Measurements from ENCODE around the gene ACYP2. TPM values are rescaled to one million over a fixed set of nuclear protein-coding genes. Genes with fewer than 3 reads are reported as not detected.
A peak's percentile ranks its signal among the peaks of the same experiment; 100 is the strongest.

ACYP2 gene
- total and polyA plus RNA-seq, 2 donors (not counting 1 experiment from before 2014, with no cell fraction given): 14.0 to 17.2 TPM

DNA sequence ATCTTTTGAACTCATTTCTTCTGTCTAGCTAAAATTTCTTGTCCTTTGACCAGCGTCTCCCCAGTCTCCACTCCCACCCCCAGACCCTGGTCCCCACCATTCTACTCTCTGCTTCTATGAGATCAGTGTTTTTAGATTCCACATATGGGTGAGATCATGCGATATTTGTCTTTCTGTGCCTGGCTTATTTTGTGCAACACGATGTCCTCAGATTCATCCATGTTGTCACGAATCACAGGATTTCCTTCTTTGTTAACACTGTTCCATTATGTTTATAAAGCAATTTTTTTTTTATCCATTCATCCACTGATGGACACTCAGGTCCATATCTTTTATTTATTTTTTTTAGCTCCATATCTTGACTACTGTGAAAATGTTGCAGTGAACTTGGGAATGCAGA is 16.0 kb upstream of the ACYP2 start:
- Histone ChIP-seq H3K4me2 (replicated peaks; ENCODE audit: low read depth, low read length, poor library complexity, severe bottlenecking) (peak overlapping the region; percentile 77), H3K9ac (ENCODE audit: low read length) (peak overlapping the region; percentile 27), H4K20me1 (ENCODE audit: control insufficient read depth, insufficient read depth, low read length, poor library complexity, severe bottlenecking) (no peaks in the 10 kb centered on the region), H3K36me3 (replicated peaks in 1 of 2; ENCODE audit: control extremely low read depth in 1 of 2, control insufficient read depth in 1 of 2, extremely low read depth in 1 of 2, insufficient read depth in 2 of 2, low read length in 1 of 2) (no peaks in the 10 kb centered on the region), H3K4me1 (ENCODE audit: control insufficient read depth in 2 of 2, insufficient read depth in 2 of 2, low read length in 2 of 2) (peaks cover 73 to 75% of the 10 kb centered on the region in 2 donors), H3K27ac (ENCODE audit: low read length in 2 of 2) (peak overlapping the region; percentile 77 to 85), H3K79me2 (ENCODE audit: control insufficient read depth, insufficient read depth, low read length) (no peaks in the 10 kb centered on the region), H2AFZ (ENCODE audit: insufficient read depth, low read depth, low read length, poor library complexity, severe bottlenecking) (no peak overlapping the region), H3K4me3 (ENCODE audit: control extremely low read depth in 1 of 5, extremely low read depth in 1 of 5, insufficient read depth in 1 of 5, low read depth in 2 of 5, low read length in 4 of 5) (peak overlapping the region in 1 of 5 experiments; percentile 50), H3K27me3 (replicated peaks in 1 of 4; ENCODE audit: control extremely low read depth in 1 of 4, control insufficient read depth in 3 of 4, insufficient read depth in 4 of 4, low read length in 3 of 4) (no peaks in the 10 kb centered on the region), H3K9me3 (ENCODE audit: control extremely low read depth in 1 of 3, control insufficient read depth in 2 of 3, insufficient read depth in 1 of 3, low read length in 2 of 3) (peaks cover 0 to 12% (median 3%) of the 10 kb centered on the region in 3 donors)
- no CpG with 5 or more reads among the region's 4 CpGs for WGBS (ENCODE audit: insufficient coverage)
- Mint-ChIP-seq H3K4me3 (peak overlapping the region; percentile 56), H3K27ac (peak overlapping the region; percentile 85), H3K27me3 (no peaks in the 10 kb centered on the region), H3K4me1 (peaks cover 74% of the 10 kb centered on the region), H3K9me3 (ENCODE audit: insufficient read depth) (peaks cover 3% of the 10 kb centered on the region)
- TF ChIP-seq EZH2 (IDR thresholded peaks at IDR 0.05; ENCODE audit: borderline replicate concordance, insufficient read depth, low read depth, low read length, poor library complexity, severe bottlenecking): no peak
- TF ChIP-seq, protein P1, sequence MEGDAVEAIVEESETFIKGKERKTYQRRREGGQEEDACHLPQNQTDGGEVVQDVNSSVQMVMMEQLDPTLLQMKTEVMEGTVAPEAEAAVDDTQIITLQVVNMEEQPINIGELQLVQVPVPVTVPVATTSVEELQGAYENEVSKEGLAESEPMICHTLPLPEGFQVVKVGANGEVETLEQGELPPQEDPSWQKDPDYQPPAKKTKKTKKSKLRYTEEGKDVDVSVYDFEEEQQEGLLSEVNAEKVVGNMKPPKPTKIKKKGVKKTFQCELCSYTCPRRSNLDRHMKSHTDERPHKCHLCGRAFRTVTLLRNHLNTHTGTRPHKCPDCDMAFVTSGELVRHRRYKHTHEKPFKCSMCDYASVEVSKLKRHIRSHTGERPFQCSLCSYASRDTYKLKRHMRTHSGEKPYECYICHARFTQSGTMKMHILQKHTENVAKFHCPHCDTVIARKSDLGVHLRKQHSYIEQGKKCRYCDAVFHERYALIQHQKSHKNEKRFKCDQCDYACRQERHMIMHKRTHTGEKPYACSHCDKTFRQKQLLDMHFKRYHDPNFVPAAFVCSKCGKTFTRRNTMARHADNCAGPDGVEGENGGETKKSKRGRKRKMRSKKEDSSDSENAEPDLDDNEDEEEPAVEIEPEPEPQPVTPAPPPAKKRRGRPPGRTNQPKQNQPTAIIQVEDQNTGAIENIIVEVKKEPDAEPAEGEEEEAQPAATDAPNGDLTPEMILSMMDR (IDR thresholded peaks at IDR 0.05): no peak
- intact Hi-C loops (cut with micrococcal nuclease): no loop called here
- POLR2A ChIA-PET: interaction anchor here (1.2 kb wide), 1 partner anchor 131 kb away, joined by 5 read pairs; no protein-coding TSS in a partner anchor
- ATAC-seq (ENCODE audit: low read depth) (no peak), DNase-seq (no peak)
- CTCF ChIA-PET: interaction anchor here (1.9 to 3.4 kb wide), 2 partner anchors 8 to 16 kb away, joined by 5 to 20 read pairs; no protein-coding TSS in a partner anchor

DNA sequence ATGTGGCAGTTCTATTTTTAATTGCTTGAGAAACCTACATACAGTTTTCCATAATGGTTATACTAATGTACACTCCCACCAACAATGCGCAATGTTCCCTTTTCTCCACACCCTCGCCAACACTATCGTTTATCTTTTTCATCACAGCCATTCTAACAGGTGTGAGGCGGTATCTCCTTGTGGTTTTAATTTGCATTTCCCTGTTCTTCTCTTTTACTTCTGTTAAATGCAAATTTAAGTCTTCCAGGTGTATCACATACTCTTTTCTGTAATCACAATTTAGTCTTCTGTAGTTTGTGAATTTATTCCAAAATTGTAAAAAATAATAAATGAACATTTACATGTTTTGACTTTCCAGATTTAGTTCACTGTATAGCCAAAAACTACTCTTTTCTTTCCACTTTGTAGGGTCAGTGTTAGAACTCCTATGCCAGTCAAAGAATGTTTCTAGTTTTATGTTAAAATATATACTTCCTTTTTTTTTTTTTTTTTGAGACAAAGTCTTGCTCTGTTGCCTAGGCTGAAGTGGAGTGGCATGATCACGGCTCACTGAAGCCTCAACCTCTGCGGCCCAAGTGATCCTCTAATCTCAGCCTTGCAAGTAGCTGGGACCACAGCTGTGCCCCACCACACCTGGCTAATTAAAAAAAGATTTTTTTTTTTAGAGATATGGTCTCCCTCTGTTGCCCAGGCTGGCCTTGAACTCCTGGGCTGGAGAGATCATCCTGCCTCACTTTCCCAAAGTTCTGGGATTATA is 15.4 kb upstream of the ACYP2 start:
- H3K4me1 ChIP-seq (ENCODE audit: control insufficient read depth in 2 of 2, insufficient read depth in 2 of 2, low read length in 2 of 2): peaks cover 78 to 79% of the 10 kb centered on the region in 2 donors
- Mint-ChIP-seq H3K4me3 (peak overlapping the region; percentile 56), H3K27ac (peak overlapping the region; percentile 85), H3K4me1 (peaks cover 80% of the 10 kb centered on the region), H3K9me3 (ENCODE audit: insufficient read depth) (peaks cover 3% of the 10 kb centered on the region), H3K27me3 (no peaks in the 10 kb centered on the region)
- TF ChIP-seq EZH2 (IDR thresholded peaks at IDR 0.05; ENCODE audit: borderline replicate concordance, insufficient read depth, low read depth, low read length, poor library complexity, severe bottlenecking): no peak
- TF ChIP-seq, protein P1 (IDR thresholded peaks at IDR 0.05): no peak
- no peaks in the 10 kb centered on the region for H3K79me2 ChIP-seq (ENCODE audit: control insufficient read depth, insufficient read depth, low read length)
- POLR2A ChIA-PET: interaction anchor here (0.7 to 1.2 kb wide), 5 partner anchors 44 to 673 kb away, joined by 5 to 9 read pairs (median 5); no protein-coding TSS in a partner anchor
- H3K4me3 ChIP-seq (ENCODE audit: control extremely low read depth in 1 of 5, extremely low read depth in 1 of 5, insufficient read depth in 1 of 5, low read depth in 2 of 5, low read length in 4 of 5): peak overlapping the region in 2 of 5 experiments; percentile 25 to 50
- CTCF ChIA-PET: interaction anchor here (1.0 kb wide), 1 partner anchor 605 kb away, joined by 4 read pairs; no protein-coding TSS in a partner anchor
- peak overlapping the region; percentile 77 to 85 for H3K27ac ChIP-seq (ENCODE audit: low read length in 2 of 2)
- peak overlapping the region; percentile 27 for H3K9ac ChIP-seq (ENCODE audit: low read length)
- peak overlapping the region; percentile 77 for H3K4me2 ChIP-seq (replicated peaks; ENCODE audit: low read depth, low read length, poor library complexity, severe bottlenecking)
- no peaks in the 10 kb centered on the region for H4K20me1 ChIP-seq (ENCODE audit: control insufficient read depth, insufficient read depth, low read length, poor library complexity, severe bottlenecking)
- DNase-seq (peak; percentile 88), ATAC-seq (ENCODE audit: low read depth) (peak; percentile 80)
- H3K27me3 ChIP-seq (replicated peaks in 1 of 4; ENCODE audit: control extremely low read depth in 1 of 4, control insufficient read depth in 3 of 4, insufficient read depth in 4 of 4, low read length in 3 of 4): no peaks in the 10 kb centered on the region
- intact Hi-C loops (cut with micrococcal nuclease): loop anchor here (1.0 to 10.0 kb wide), 10 partner anchors 15 to 1075 kb away; partner anchors contain the start of genes ACYP2, ASB3, EML6 and ERLEC1
- no peak overlapping the region for H2AFZ ChIP-seq (ENCODE audit: insufficient read depth, low read depth, low read length, poor library complexity, severe bottlenecking)
- 0% methylated on average over 3 of the region's 6 CpGs for WGBS (ENCODE audit: insufficient coverage)
- peaks cover 0 to 10% (median 3%) of the 10 kb centered on the region in 3 donors for H3K9me3 ChIP-seq (ENCODE audit: control extremely low read depth in 1 of 3, control insufficient read depth in 2 of 3, insufficient read depth in 1 of 3, low read length in 2 of 3)
- no peaks in the 10 kb centered on the region for H3K36me3 ChIP-seq (replicated peaks in 1 of 2; ENCODE audit: control extremely low read depth in 1 of 2, control insufficient read depth in 1 of 2, extremely low read depth in 1 of 2, insufficient read depth in 2 of 2, low read length in 1 of 2)
